ENCODE results near the gene C1orf232.

GRCh38 chr1:26189331-26189730 lies 20.6 kb upstream of the C1orf232 start:
- TF ChIP-seq EZH2 (IDR thresholded peaks at IDR 0.05; ENCODE audit: borderline replicate concordance, low read depth, low read length, poor library complexity, severe bottlenecking) = no peak
- TF ChIP-seq CTCF (conservative IDR thresholded peaks at IDR 0.05; ENCODE audit: low read depth, low read length) = no peak

Measured in A673 (cell line).